ENCODE measurements around the gene PTPRR.

Gene PTPRR

GRCh38 chr12:70590549-70591226, 329.9 kb downstream of the PTPRR start:
- no peak for DNase-seq

- DNase-seq, result peak; percentile 49
These were observed 330.5 kb downstream of the PTPRR start for GRCh38 chr12:70590051-70590450.

Measured in CD4-positive, alpha-beta T cell treated with Interleukin-6 for 4 hours (primary cell).